Lower lobe of right lung (tissue), 2 donors: Measurements from ENCODE around the gene EIF4G1. TPM values are rescaled to one million over a fixed set of nuclear protein-coding genes. Genes with fewer than 3 reads are reported as not detected.
A peak's percentile ranks its signal among the peaks of the same experiment; 100 is the strongest.

Source experiments
- ATAC-seq, 2 donors: fragments of 200-7000 bp; cut with Tn5 transposase; one replicate each; pipeline ENCODE4 v1.9.1; 2020 to 2022; ENCODE audit warnings: mild to moderate bottlenecking in 2 of 2, moderate library complexity in 2 of 2
- DNase-seq: peaks from one replicate; pipeline ENCODE4 v3.0.0-alpha.2; 2020
- H3K27ac ChIP-seq: fragments of 200-600 bp; one replicate; pipeline ENCODE4 v1.8.0; 2022
- H3K27me3 ChIP-seq: fragments of 200-600 bp; one replicate; pipeline ENCODE4 v1.8.0; 2022; ENCODE audit warnings: low read depth
- H3K36me3 ChIP-seq: fragments of 200-600 bp; one replicate; pipeline ENCODE4 v1.8.0; 2022; ENCODE audit warnings: mild to moderate bottlenecking
- H3K4me1 ChIP-seq: fragments of 200-600 bp; one replicate; pipeline ENCODE4 v1.8.0; 2022
- H3K4me3 ChIP-seq: fragments of 200-600 bp; one replicate; pipeline ENCODE4 v1.8.0; 2022; ENCODE audit warnings: mild to moderate bottlenecking
- H3K9me3 ChIP-seq: fragments of 200-600 bp; one replicate; pipeline ENCODE4 v1.8.0; 2022
- intact Hi-C: fragments of 100-400 bp; cut with DNase I; formaldehyde crosslinking; loops from one replicate; pipeline ENCODE4 v1.11.0; 2022
- total RNA-seq: library from RNA; stranded (reverse); fragmentation: NEBNext Ultra II Directional; extraction: Animal tissue kit (Norgen Biotek cat#: 25700); gene quantifications from one replicate; pipeline ENCODE4 v1.2.1, GENCODE V29; 2021
- TF ChIP-seq, protein P1 (sequence below): fragments of 200-600 bp; IDR thresholded peaks from one replicate; pipeline ENCODE4 v1.8.0; 2022; ENCODE audit warnings: antibody characterized with exemption, mild to moderate bottlenecking
- donor health status: DM: no; HTN: yes; CAD: no; lungs with severe emphysema.

EIF4G1 gene
- total RNA-seq, 1 donor from 2014 or later, result 271 TPM

DNA sequence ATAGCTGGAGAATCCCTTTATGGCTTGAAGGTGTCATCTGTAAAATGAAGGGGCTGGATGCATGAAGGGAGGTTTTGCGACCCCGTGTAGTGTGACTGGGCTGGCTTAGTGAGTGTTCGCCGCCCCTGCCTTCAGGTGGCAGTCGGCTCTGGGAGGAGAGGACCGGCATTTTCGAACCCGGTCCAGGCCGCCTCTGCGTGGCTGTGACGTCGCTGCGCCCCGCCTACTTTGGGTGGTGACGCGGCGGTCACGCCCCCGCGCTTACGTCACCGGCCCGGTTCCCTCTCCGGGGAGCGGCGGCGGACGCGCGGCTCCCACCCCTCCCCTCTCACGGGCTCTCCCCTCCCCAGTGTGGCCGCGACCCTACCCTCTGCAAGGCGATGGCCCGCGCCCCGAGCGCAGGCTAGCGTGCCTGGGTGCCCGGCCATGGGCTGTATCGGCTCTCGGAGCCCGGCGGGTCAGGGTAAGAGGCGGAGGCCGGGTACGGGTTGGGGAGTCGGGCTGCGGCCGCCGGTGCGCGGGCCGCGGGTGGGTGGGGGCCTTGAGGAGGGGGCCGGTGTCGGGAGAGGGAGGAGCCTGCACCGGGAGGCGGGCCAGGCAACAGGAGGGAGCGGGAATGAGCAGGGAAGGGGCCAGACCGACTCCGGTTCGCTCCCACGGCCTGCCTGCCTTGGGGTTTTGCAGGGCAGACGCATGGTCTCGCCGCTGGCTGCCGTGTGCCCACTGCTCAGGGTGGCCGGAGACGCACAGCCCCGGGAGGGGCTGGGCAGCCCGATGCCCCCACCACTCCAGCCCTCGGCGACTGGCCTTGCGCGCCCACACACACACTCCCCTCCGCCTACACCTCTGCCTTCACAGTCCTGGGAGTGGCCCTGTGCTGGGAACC lies 21.5 kb downstream of the EIF4G1 start:
- peak; percentile 88 to 89 for ATAC-seq
- peak; percentile 90 for DNase-seq
- peaks cover 32% of the 10 kb centered on the region for H3K4me1 ChIP-seq

GRCh38 chr3:184336547-184337398 lies 22.4 kb downstream of the EIF4G1 start:
- peak overlapping the region; percentile 93 for H3K27ac ChIP-seq
- peak; percentile 11 to 29 for ATAC-seq
- intact Hi-C loops, result no loop called here

More for the DNA sequence above, 21.5 kb downstream of the EIF4G1 start:
- TF ChIP-seq, protein P1, sequence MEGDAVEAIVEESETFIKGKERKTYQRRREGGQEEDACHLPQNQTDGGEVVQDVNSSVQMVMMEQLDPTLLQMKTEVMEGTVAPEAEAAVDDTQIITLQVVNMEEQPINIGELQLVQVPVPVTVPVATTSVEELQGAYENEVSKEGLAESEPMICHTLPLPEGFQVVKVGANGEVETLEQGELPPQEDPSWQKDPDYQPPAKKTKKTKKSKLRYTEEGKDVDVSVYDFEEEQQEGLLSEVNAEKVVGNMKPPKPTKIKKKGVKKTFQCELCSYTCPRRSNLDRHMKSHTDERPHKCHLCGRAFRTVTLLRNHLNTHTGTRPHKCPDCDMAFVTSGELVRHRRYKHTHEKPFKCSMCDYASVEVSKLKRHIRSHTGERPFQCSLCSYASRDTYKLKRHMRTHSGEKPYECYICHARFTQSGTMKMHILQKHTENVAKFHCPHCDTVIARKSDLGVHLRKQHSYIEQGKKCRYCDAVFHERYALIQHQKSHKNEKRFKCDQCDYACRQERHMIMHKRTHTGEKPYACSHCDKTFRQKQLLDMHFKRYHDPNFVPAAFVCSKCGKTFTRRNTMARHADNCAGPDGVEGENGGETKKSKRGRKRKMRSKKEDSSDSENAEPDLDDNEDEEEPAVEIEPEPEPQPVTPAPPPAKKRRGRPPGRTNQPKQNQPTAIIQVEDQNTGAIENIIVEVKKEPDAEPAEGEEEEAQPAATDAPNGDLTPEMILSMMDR, result no peak
- peak overlapping the region; percentile 93 for H3K27ac ChIP-seq
- H3K36me3 ChIP-seq, result peaks cover 46% of the 10 kb centered on the region
- H3K9me3 ChIP-seq, result no peaks in the 10 kb centered on the region
- intact Hi-C loops, result no loop called here
- no peaks in the 10 kb centered on the region for H3K27me3 ChIP-seq
- H3K4me3 ChIP-seq, result peak overlapping the region; percentile 78

DNA sequence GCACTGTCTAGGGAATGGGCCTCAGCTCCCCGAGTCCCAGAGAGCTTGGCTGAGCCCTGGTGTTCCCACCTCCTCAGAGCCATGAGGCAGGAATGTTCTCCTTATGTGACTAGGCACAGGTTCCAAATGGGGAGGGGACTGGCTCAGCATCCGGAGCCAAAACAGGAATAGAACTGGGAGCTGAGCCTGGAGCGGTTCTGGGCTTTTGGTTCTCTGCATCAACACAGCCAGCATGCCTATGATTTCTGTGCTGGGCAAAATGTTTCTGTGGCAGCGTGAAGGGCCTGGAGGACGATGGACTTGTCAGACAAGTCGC lies 23.0 kb downstream of the EIF4G1 start, which contains the start of gene FAM131A:
FAM131A (plus strand) TSS at position 202 of the 316 bp plus-strand sequence; CDS start at position 233, 31 bp downstream.
- intact Hi-C loops, result no loop called here
- Histone ChIP-seq H3K4me3 (peak within 1 kb of the TSS; percentile 78), H3K4me1 (peaks cover 32% of the 10 kb centered on the region), H3K27ac (peak within 1 kb of the TSS; percentile 93), H3K9me3 (no peaks in the 10 kb centered on the region), H3K36me3 (peaks cover 42% of the 10 kb centered on the region), H3K27me3 (no peaks in the 10 kb centered on the region)
- TF ChIP-seq, protein P1, result no peak
- DNase-seq, result no peak
- ATAC-seq, result no peak

More at GRCh38 chr3:184336547-184337398, 22.4 kb downstream of the EIF4G1 start:
- Histone ChIP-seq H3K4me3 (peak overlapping the region; percentile 78), H3K27me3 (no peaks in the 10 kb centered on the region), H3K4me1 (peaks cover 32% of the 10 kb centered on the region), H3K36me3 (peaks cover 42% of the 10 kb centered on the region), H3K9me3 (no peaks in the 10 kb centered on the region)
- TF ChIP-seq, protein P1, result no peak
- no peak for DNase-seq

GRCh38 chr3:184337981-184338380 lies 23.6 kb downstream of the EIF4G1 start:
- H3K4me3 ChIP-seq, result peak overlapping the region; percentile 14
- DNase-seq (no peak), ATAC-seq (no peak)
- TF ChIP-seq, protein P1, result no peak
- no peaks in the 10 kb centered on the region for H3K9me3 ChIP-seq
- H3K4me1 ChIP-seq, result peaks cover 32% of the 10 kb centered on the region
- intact Hi-C loops, result no loop called here
- H3K36me3 ChIP-seq, result peaks cover 42% of the 10 kb centered on the region
- H3K27me3 ChIP-seq, result no peaks in the 10 kb centered on the region
- peak overlapping the region; percentile 93 for H3K27ac ChIP-seq

- peak overlapping the region; percentile 93 for H3K27ac ChIP-seq
- peak overlapping the region; percentile 14 for H3K4me3 ChIP-seq
- peaks cover 32% of the 10 kb centered on the region for H3K4me1 ChIP-seq
- no peaks in the 10 kb centered on the region for H3K27me3 ChIP-seq
- ATAC-seq, result no peak
- peaks cover 42% of the 10 kb centered on the region for H3K36me3 ChIP-seq
- no peak for DNase-seq
- H3K9me3 ChIP-seq, result no peaks in the 10 kb centered on the region
- TF ChIP-seq, protein P1, result no peak
- intact Hi-C loops, result no loop called here
Observed at GRCh38 chr3:184338511-184338945, 24.1 kb downstream of the EIF4G1 start.
